ENCODE data around the gene PRDX2.

DNA sequence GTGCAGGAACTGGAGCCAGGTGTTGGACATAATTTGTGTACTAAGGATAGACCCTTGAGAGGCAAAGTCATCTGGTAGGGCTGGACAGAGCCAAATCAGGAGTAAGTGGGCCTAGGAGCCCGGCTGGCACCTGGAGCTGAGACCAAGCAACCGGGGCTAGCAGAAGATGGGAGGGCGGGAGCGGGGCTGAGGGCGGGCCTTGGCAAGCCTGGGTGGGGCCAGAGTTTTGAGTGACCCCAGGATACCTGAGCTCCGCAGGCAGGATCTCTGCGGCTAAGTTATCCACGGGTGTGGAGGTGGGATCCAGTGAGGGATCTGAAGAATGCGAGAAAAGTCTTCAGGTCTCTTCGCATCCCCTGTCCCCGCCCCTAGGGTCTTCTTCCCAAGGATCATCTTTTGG is 34.5 kb downstream of the PRDX2 start:
- no peak for TF ChIP-seq CTCF (IDR thresholded peaks at IDR 0.05)
- TF ChIP-seq POLR2AphosphoS5 (IDR thresholded peaks at IDR 0.05): no peak
- TF ChIP-seq EP300 (IDR thresholded peaks at IDR 0.05): no peak
